NB4 (cell line): ENCODE results near the gene ZNF143.

Experiments used
- MAX ChIP-seq: IDR thresholded peaks from 2 replicates; pipeline ENCODE4 v1.6.1; 2011; ENCODE audit warnings: low read depth, low read length
- MYC ChIP-seq: IDR thresholded peaks from 2 replicates; pipeline ENCODE4 v1.6.1; 2011; ENCODE audit warnings: low read depth, low read length
- POLR2A ChIP-seq: IDR thresholded peaks from 2 replicates; pipeline ENCODE4 v1.6.1; 2011; ENCODE audit warnings: mild to moderate bottlenecking; ENCODE audit not compliant: insufficient read length; ENCODE audit errors: extremely low read depth
- TF ChIP-seq, protein P1 (sequence below): IDR thresholded peaks from one replicate; pipeline ENCODE4 v1.5.1; 2012; ENCODE audit warnings: low read depth, low read length

GRCh38 chr11:9529334-9529650 is 68.5 kb downstream of the ZNF143 start:
- TF ChIP-seq, protein P1, sequence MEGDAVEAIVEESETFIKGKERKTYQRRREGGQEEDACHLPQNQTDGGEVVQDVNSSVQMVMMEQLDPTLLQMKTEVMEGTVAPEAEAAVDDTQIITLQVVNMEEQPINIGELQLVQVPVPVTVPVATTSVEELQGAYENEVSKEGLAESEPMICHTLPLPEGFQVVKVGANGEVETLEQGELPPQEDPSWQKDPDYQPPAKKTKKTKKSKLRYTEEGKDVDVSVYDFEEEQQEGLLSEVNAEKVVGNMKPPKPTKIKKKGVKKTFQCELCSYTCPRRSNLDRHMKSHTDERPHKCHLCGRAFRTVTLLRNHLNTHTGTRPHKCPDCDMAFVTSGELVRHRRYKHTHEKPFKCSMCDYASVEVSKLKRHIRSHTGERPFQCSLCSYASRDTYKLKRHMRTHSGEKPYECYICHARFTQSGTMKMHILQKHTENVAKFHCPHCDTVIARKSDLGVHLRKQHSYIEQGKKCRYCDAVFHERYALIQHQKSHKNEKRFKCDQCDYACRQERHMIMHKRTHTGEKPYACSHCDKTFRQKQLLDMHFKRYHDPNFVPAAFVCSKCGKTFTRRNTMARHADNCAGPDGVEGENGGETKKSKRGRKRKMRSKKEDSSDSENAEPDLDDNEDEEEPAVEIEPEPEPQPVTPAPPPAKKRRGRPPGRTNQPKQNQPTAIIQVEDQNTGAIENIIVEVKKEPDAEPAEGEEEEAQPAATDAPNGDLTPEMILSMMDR = no peak
- TF ChIP-seq POLR2A = no peak
- TF ChIP-seq MYC = no peak
- TF ChIP-seq MAX = no peak
